ENCODE data around the gene MAPK13.

DNA sequence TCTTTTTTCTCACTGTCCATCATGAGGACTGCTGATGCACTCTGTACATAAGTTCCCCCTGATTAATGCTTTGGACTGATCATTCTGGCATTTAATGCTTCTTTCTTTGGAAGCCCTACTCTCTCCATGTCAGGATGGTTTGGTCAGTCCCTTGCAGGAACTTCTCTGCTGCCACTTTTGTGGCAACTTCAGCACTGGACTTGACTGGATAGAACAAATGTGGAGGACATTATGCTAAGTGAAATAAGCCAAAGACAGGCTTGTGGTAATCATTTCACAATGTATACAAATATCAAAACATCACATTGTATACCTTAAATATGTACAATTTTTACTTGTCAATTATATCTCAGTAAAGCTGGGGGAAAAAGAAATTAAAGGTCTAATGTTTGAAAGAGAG lies 54.0 kb downstream of the MAPK13 start:
- no peak for TF ChIP-seq POLR2A (IDR thresholded peaks at IDR 0.05)
- TF ChIP-seq, protein P1, sequence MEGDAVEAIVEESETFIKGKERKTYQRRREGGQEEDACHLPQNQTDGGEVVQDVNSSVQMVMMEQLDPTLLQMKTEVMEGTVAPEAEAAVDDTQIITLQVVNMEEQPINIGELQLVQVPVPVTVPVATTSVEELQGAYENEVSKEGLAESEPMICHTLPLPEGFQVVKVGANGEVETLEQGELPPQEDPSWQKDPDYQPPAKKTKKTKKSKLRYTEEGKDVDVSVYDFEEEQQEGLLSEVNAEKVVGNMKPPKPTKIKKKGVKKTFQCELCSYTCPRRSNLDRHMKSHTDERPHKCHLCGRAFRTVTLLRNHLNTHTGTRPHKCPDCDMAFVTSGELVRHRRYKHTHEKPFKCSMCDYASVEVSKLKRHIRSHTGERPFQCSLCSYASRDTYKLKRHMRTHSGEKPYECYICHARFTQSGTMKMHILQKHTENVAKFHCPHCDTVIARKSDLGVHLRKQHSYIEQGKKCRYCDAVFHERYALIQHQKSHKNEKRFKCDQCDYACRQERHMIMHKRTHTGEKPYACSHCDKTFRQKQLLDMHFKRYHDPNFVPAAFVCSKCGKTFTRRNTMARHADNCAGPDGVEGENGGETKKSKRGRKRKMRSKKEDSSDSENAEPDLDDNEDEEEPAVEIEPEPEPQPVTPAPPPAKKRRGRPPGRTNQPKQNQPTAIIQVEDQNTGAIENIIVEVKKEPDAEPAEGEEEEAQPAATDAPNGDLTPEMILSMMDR (IDR thresholded peaks at IDR 0.05): no peak

All from uterus (tissue), 2 donors.